ENCODE measurements around the gene SLC12A2.

The SLC12A2 gene

GRCh38 chr5:128099944-128100343, 16.4 kb downstream of the SLC12A2 start:
- no peak overlapping the region for H3K27ac ChIP-seq (ENCODE audit: low read depth, low read length)
- no peak overlapping the region for H3K4me3 ChIP-seq (ENCODE audit: low read depth in 1 of 2, low read length in 2 of 2)
- peaks cover 2% of the 10 kb centered on the region for H3K4me1 ChIP-seq (ENCODE audit: insufficient read depth, low read length)
- H3K9me3 ChIP-seq (ENCODE audit: low read length), result no peaks in the 10 kb centered on the region
- H3K36me3 ChIP-seq (ENCODE audit: insufficient read depth, low read length), result no peaks in the 10 kb centered on the region
- H3K27me3 ChIP-seq (ENCODE audit: control insufficient read depth in 1 of 2, insufficient read depth in 2 of 2, low read length in 2 of 2), result no peaks in the 10 kb centered on the region
- H3K9ac ChIP-seq (ENCODE audit: low read length), result no peak overlapping the region

GRCh38 chr5:128100860-128101557, 17.4 kb downstream of the SLC12A2 start:
- Histone ChIP-seq H3K4me1 (ENCODE audit: insufficient read depth, low read length) (peaks cover 13% of the 10 kb centered on the region), H3K27me3 (ENCODE audit: control insufficient read depth in 1 of 2, insufficient read depth in 2 of 2, low read length in 2 of 2) (no peaks in the 10 kb centered on the region), H3K9ac (ENCODE audit: low read length) (no peak overlapping the region), H3K9me3 (ENCODE audit: low read length) (no peaks in the 10 kb centered on the region), H3K4me3 (ENCODE audit: low read depth in 1 of 2, low read length in 2 of 2) (no peak overlapping the region), H3K36me3 (ENCODE audit: insufficient read depth, low read length) (no peaks in the 10 kb centered on the region), H3K27ac (ENCODE audit: low read depth, low read length) (no peak overlapping the region)

- Histone ChIP-seq H3K9ac (ENCODE audit: low read length) (no peak overlapping the region), H3K27ac (ENCODE audit: low read depth, low read length) (no peak overlapping the region), H3K9me3 (ENCODE audit: low read length) (no peaks in the 10 kb centered on the region), H3K36me3 (ENCODE audit: insufficient read depth, low read length) (no peaks in the 10 kb centered on the region), H3K4me1 (ENCODE audit: insufficient read depth, low read length) (peaks cover 14% of the 10 kb centered on the region), H3K4me3 (ENCODE audit: low read depth in 1 of 2, low read length in 2 of 2) (no peak overlapping the region), H3K27me3 (ENCODE audit: control insufficient read depth in 1 of 2, insufficient read depth in 2 of 2, low read length in 2 of 2) (no peaks in the 10 kb centered on the region)
Measured at GRCh38 chr5:128101676-128102075, 18.1 kb downstream of the SLC12A2 start.

- Histone ChIP-seq H3K4me1 (ENCODE audit: insufficient read depth, low read length) (peaks cover 14% of the 10 kb centered on the region), H3K36me3 (ENCODE audit: insufficient read depth, low read length) (no peaks in the 10 kb centered on the region), H3K4me3 (ENCODE audit: low read depth in 1 of 2, low read length in 2 of 2) (no peak overlapping the region), H3K27me3 (ENCODE audit: control insufficient read depth in 1 of 2, insufficient read depth in 2 of 2, low read length in 2 of 2) (no peaks in the 10 kb centered on the region), H3K9ac (ENCODE audit: low read length) (no peak overlapping the region), H3K9me3 (ENCODE audit: low read length) (no peaks in the 10 kb centered on the region), H3K27ac (ENCODE audit: low read depth, low read length) (no peak overlapping the region)
Measured at GRCh38 chr5:128105203-128105602, 21.6 kb downstream of the SLC12A2 start.

GRCh38 chr5:128109138-128109537, 25.6 kb downstream of the SLC12A2 start:
- no peaks in the 10 kb centered on the region for H3K27me3 ChIP-seq (ENCODE audit: control insufficient read depth in 1 of 2, insufficient read depth in 2 of 2, low read length in 2 of 2)
- peaks cover 3% of the 10 kb centered on the region for H3K36me3 ChIP-seq (ENCODE audit: insufficient read depth, low read length)
- H3K9ac ChIP-seq (ENCODE audit: low read length), result no peak overlapping the region
- H3K4me1 ChIP-seq (ENCODE audit: insufficient read depth, low read length), result peaks cover 14% of the 10 kb centered on the region
- no peak overlapping the region for H3K27ac ChIP-seq (ENCODE audit: low read depth, low read length)
- H3K9me3 ChIP-seq (ENCODE audit: low read length), result no peaks in the 10 kb centered on the region
- H3K4me3 ChIP-seq (ENCODE audit: low read depth in 1 of 2, low read length in 2 of 2), result no peak overlapping the region

- H3K36me3 ChIP-seq (ENCODE audit: insufficient read depth, low read length), result peaks cover 8% of the 10 kb centered on the region
Measured at GRCh38 chr5:128109766-128110165, 26.2 kb downstream of the SLC12A2 start.

GRCh38 chr5:128111818-128112448, 28.4 kb downstream of the SLC12A2 start:
- no peaks in the 10 kb centered on the region for H3K27me3 ChIP-seq (ENCODE audit: control insufficient read depth in 1 of 2, insufficient read depth in 2 of 2, low read length in 2 of 2)
- H3K36me3 ChIP-seq (ENCODE audit: insufficient read depth, low read length), result peaks cover 19% of the 10 kb centered on the region
- no peaks in the 10 kb centered on the region for H3K9me3 ChIP-seq (ENCODE audit: low read length)
- no peak overlapping the region for H3K4me3 ChIP-seq (ENCODE audit: low read depth in 1 of 2, low read length in 2 of 2)
- H3K9ac ChIP-seq (ENCODE audit: low read length), result no peak overlapping the region
- no peaks in the 10 kb centered on the region for H3K4me1 ChIP-seq (ENCODE audit: insufficient read depth, low read length)
- no peak overlapping the region for H3K27ac ChIP-seq (ENCODE audit: low read depth, low read length)

More at GRCh38 chr5:128109766-128110165, 26.2 kb downstream of the SLC12A2 start:
- no peaks in the 10 kb centered on the region for H3K27me3 ChIP-seq (ENCODE audit: control insufficient read depth in 1 of 2, insufficient read depth in 2 of 2, low read length in 2 of 2)
- no peak overlapping the region for H3K4me3 ChIP-seq (ENCODE audit: low read depth in 1 of 2, low read length in 2 of 2)
- no peak overlapping the region for H3K27ac ChIP-seq (ENCODE audit: low read depth, low read length)
- no peak overlapping the region for H3K9ac ChIP-seq (ENCODE audit: low read length)
- H3K4me1 ChIP-seq (ENCODE audit: insufficient read depth, low read length), result peaks cover 14% of the 10 kb centered on the region
- no peaks in the 10 kb centered on the region for H3K9me3 ChIP-seq (ENCODE audit: low read length)

GRCh38 chr5:128116445-128116844, 32.9 kb downstream of the SLC12A2 start:
- Histone ChIP-seq H3K36me3 (ENCODE audit: insufficient read depth, low read length) (peaks cover 26% of the 10 kb centered on the region), H3K9ac (ENCODE audit: low read length) (no peak overlapping the region)

GRCh38 chr5:128118214-128118613, 34.6 kb downstream of the SLC12A2 start:
- no peak overlapping the region for H3K4me3 ChIP-seq (ENCODE audit: low read depth in 1 of 2, low read length in 2 of 2)
- no peaks in the 10 kb centered on the region for H3K4me1 ChIP-seq (ENCODE audit: insufficient read depth, low read length)
- no peak overlapping the region for H3K27ac ChIP-seq (ENCODE audit: low read depth, low read length)
- H3K9me3 ChIP-seq (ENCODE audit: low read length), result no peaks in the 10 kb centered on the region
- peaks cover 26% of the 10 kb centered on the region for H3K36me3 ChIP-seq (ENCODE audit: insufficient read depth, low read length)
- no peak overlapping the region for H3K9ac ChIP-seq (ENCODE audit: low read length)
- H3K27me3 ChIP-seq (ENCODE audit: control insufficient read depth in 1 of 2, insufficient read depth in 2 of 2, low read length in 2 of 2), result no peaks in the 10 kb centered on the region

More at GRCh38 chr5:128116445-128116844, 32.9 kb downstream of the SLC12A2 start:
- no peaks in the 10 kb centered on the region for H3K4me1 ChIP-seq (ENCODE audit: insufficient read depth, low read length)
- no peak overlapping the region for H3K27ac ChIP-seq (ENCODE audit: low read depth, low read length)
- H3K9me3 ChIP-seq (ENCODE audit: low read length), result no peaks in the 10 kb centered on the region
- H3K27me3 ChIP-seq (ENCODE audit: control insufficient read depth in 1 of 2, insufficient read depth in 2 of 2, low read length in 2 of 2), result no peaks in the 10 kb centered on the region
- no peak overlapping the region for H3K4me3 ChIP-seq (ENCODE audit: low read depth in 1 of 2, low read length in 2 of 2)

GRCh38 chr5:128121651-128122050, 38.1 kb downstream of the SLC12A2 start:
- H3K4me3 ChIP-seq (ENCODE audit: low read depth in 1 of 2, low read length in 2 of 2), result no peak overlapping the region
- H3K36me3 ChIP-seq (ENCODE audit: insufficient read depth, low read length), result peaks cover 7% of the 10 kb centered on the region
- no peaks in the 10 kb centered on the region for H3K4me1 ChIP-seq (ENCODE audit: insufficient read depth, low read length)
- no peaks in the 10 kb centered on the region for H3K9me3 ChIP-seq (ENCODE audit: low read length)
- no peak overlapping the region for H3K9ac ChIP-seq (ENCODE audit: low read length)
- H3K27ac ChIP-seq (ENCODE audit: low read depth, low read length), result no peak overlapping the region
- no peaks in the 10 kb centered on the region for H3K27me3 ChIP-seq (ENCODE audit: control insufficient read depth in 1 of 2, insufficient read depth in 2 of 2, low read length in 2 of 2)

GRCh38 chr5:128123936-128124335, 40.4 kb downstream of the SLC12A2 start:
- Histone ChIP-seq H3K9ac (ENCODE audit: low read length) (no peak overlapping the region), H3K36me3 (ENCODE audit: insufficient read depth, low read length) (no peaks in the 10 kb centered on the region), H3K4me3 (ENCODE audit: low read depth in 1 of 2, low read length in 2 of 2) (no peak overlapping the region), H3K4me1 (ENCODE audit: insufficient read depth, low read length) (no peaks in the 10 kb centered on the region), H3K9me3 (ENCODE audit: low read length) (no peaks in the 10 kb centered on the region), H3K27me3 (ENCODE audit: control insufficient read depth in 1 of 2, insufficient read depth in 2 of 2, low read length in 2 of 2) (no peaks in the 10 kb centered on the region), H3K27ac (ENCODE audit: low read depth, low read length) (no peak overlapping the region)

GRCh38 chr5:128126241-128126640, 42.7 kb downstream of the SLC12A2 start:
- no peak overlapping the region for H3K4me3 ChIP-seq (ENCODE audit: low read depth in 1 of 2, low read length in 2 of 2)
- no peaks in the 10 kb centered on the region for H3K36me3 ChIP-seq (ENCODE audit: insufficient read depth, low read length)
- no peaks in the 10 kb centered on the region for H3K4me1 ChIP-seq (ENCODE audit: insufficient read depth, low read length)
- H3K9me3 ChIP-seq (ENCODE audit: low read length), result no peaks in the 10 kb centered on the region
- H3K9ac ChIP-seq (ENCODE audit: low read length), result no peak overlapping the region
- no peaks in the 10 kb centered on the region for H3K27me3 ChIP-seq (ENCODE audit: control insufficient read depth in 1 of 2, insufficient read depth in 2 of 2, low read length in 2 of 2)
- no peak overlapping the region for H3K27ac ChIP-seq (ENCODE audit: low read depth, low read length)
